Liver (tissue), 9 donors: ENCODE results near the gene KIF1A. TPM values are rescaled to one million over a fixed set of nuclear protein-coding genes. Genes with fewer than 3 reads are reported as not detected.
A peak's percentile ranks its signal among the peaks of the same experiment; 100 is the strongest.

Experiments used
- DNase-seq: peaks from one replicate; pipeline ENCODE4 v3.0.0-alpha.2; 2017; ENCODE audit warnings: low spot score
- H3K27ac ChIP-seq, 2 donors: one replicate each; pipeline ENCODE4 v1.7.0; 2013; ENCODE audit warnings: inconsistent platforms in 2 of 2, low read length in 2 of 2, control low read depth in 1 of 2, low read depth in 1 of 2, mild to moderate bottlenecking in 1 of 2
- H3K27me3 ChIP-seq, 4 donors: one replicate each; pipeline versions ENCODE4 v1.6.1 to v1.7.0; 2013; ENCODE audit warnings: low read length in 3 of 4, inconsistent platforms in 1 of 4, mild to moderate bottlenecking in 1 of 4, moderate library complexity in 1 of 4; ENCODE audit not compliant: control insufficient read depth in 4 of 4, insufficient read depth in 4 of 4
- H3K36me3 ChIP-seq, 4 donors: one replicate each; pipeline versions ENCODE4 v1.6.1 to v1.7.0; 2013; ENCODE audit warnings: low read length in 3 of 4, mild to moderate bottlenecking in 3 of 4, low read depth in 1 of 4, moderate library complexity in 1 of 4; ENCODE audit not compliant: control insufficient read depth in 4 of 4, insufficient read depth in 3 of 4
- H3K4me1 ChIP-seq, 4 donors: one replicate each; pipeline versions ENCODE4 v1.6.1 to v1.7.0; 2013; ENCODE audit warnings: low read length in 3 of 4, mild to moderate bottlenecking in 3 of 4, moderate library complexity in 1 of 4; ENCODE audit not compliant: control insufficient read depth in 4 of 4, insufficient read depth in 4 of 4
- H3K4me3 ChIP-seq, 3 donors: one replicate each; pipeline versions ENCODE4 v1.6.1 to v1.7.0; 2013; ENCODE audit warnings: low read length in 3 of 3, control low read depth in 1 of 3, low read depth in 1 of 3, mild to moderate bottlenecking in 1 of 3
- H3K9ac ChIP-seq, 2 donors: one replicate each; pipeline ENCODE4 v1.7.0; 2013; ENCODE audit warnings: low read length in 2 of 2, mild to moderate bottlenecking in 2 of 2, moderate library complexity in 2 of 2, control low read depth in 1 of 2, low read depth in 1 of 2
- H3K9me3 ChIP-seq, 4 donors: one replicate each; pipeline versions ENCODE4 v1.6.1 to v1.7.0; 2013; ENCODE audit warnings: low read length in 3 of 4; ENCODE audit not compliant: control insufficient read depth in 4 of 4
- EGR1 ChIP-seq, 2 donors: IDR thresholded peaks; 2 replicates each; pipeline ENCODE4 v1.6.1; 2016 to 2018; ENCODE audit warnings: antibody characterized with exemption in 2 of 2, low read depth in 2 of 2
- FOXA1 ChIP-seq: IDR thresholded peaks from 2 replicates; pipeline ENCODE4 v1.6.1; 2016; ENCODE audit warnings: antibody characterized with exemption
- GABPA ChIP-seq, 2 donors: IDR thresholded peaks in 1 of 2; conservative IDR thresholded peaks in 1 of 2; 2 replicates each; pipeline ENCODE4 v1.6.1; 2016; ENCODE audit warnings: antibody characterized with exemption in 2 of 2, mild to moderate bottlenecking in 1 of 2, moderate library complexity in 1 of 2
- HNF4A ChIP-seq, 2 donors: conservative IDR thresholded peaks; 2 replicates each; pipeline ENCODE4 v1.6.1; 2016; ENCODE audit warnings: antibody characterized with exemption in 2 of 2, mild to moderate bottlenecking in 2 of 2
- JUND ChIP-seq, 2 donors: IDR thresholded peaks; 2 replicates each; pipeline ENCODE4 v1.6.1; 2016; ENCODE audit warnings: antibody characterized with exemption in 2 of 2
- MAX ChIP-seq: IDR thresholded peaks from 2 replicates; pipeline ENCODE4 v1.6.1; 2016; ENCODE audit warnings: antibody characterized with exemption
- RAD21 ChIP-seq, 2 donors: IDR thresholded peaks; 2 replicates each; pipeline ENCODE4 v1.6.1; 2016; ENCODE audit warnings: antibody characterized with exemption in 2 of 2, mild to moderate bottlenecking in 2 of 2
- REST ChIP-seq: IDR thresholded peaks from 2 replicates; pipeline ENCODE4 v1.6.1; 2016; ENCODE audit warnings: antibody characterized with exemption, mild to moderate bottlenecking
- TAF1 ChIP-seq: conservative IDR thresholded peaks from 2 replicates; pipeline ENCODE4 v1.6.1; 2016; ENCODE audit warnings: antibody characterized with exemption, mild to moderate bottlenecking
- WGBS: extraction: QIAGEN DNeasy Blood & Tissue Kit; methylation state at CpG from one replicate; pipeline ENCODE4 v1.1.7; 2013; 5-methylcytosine and 5-hydroxymethylcytosine counted together
- polyA plus RNA-seq, 2 donors: library from polyadenylated mRNA; stranded (reverse) in 1 of 2; unstranded in 1 of 2; fragments of 200-250 nt in 1 of 2; fragments of >200 nt in 1 of 2; fragmentation: Nextera tagmentation in 1 of 2; extraction: Ambion mirVana in 1 of 2; gene quantifications; one replicate each; pipeline versions ENCODE4 v1.2.1 to v1.2.3, GENCODE V29; 2013 to 2015
- total RNA-seq, 2 donors: library from RNA; depleted of rRNA; stranded (reverse); fragments of >200 nt; gene quantifications; one replicate each; pipeline ENCODE4 v1.2.3, GENCODE V29; 2014
- donor health status: healthy.
- donor health status: healthy.
- donor health status: healthy.
- donor health status: healthy.
- donor health status: healthy.

Gene KIF1A
- total and polyA plus RNA-seq, 4 donors: 0.03 to 0.21 (median 0.11) TPM

GRCh38 chr2:240745962-240746361, 74.1 kb downstream of the KIF1A start:
- H3K27ac ChIP-seq: no peak overlapping the region
- no peak overlapping the region for H3K4me3 ChIP-seq
- no peaks in the 10 kb centered on the region for H3K4me1 ChIP-seq
- no peaks in the 10 kb centered on the region for H3K9me3 ChIP-seq
- TF ChIP-seq MAX: no peak
- no peak for TF ChIP-seq GABPA (IDR thresholded peaks at IDR 0.05 in 1 of 2, conservative IDR thresholded peaks at IDR 0.05 in 1 of 2)
- TF ChIP-seq EGR1 (IDR thresholded peaks at IDR 0.05; ENCODE audit: low read depth in 2 of 2): no peak
- no peak for TF ChIP-seq JUND (IDR thresholded peaks at IDR 0.05)
- no peak for TF ChIP-seq TAF1
- no peak for TF ChIP-seq RAD21 (IDR thresholded peaks at IDR 0.05)
- H3K9ac ChIP-seq: no peak overlapping the region
- 89% methylated on average over 15 of the region's 15 CpGs for WGBS
- H3K27me3 ChIP-seq: no peaks in the 10 kb centered on the region
- no peaks in the 10 kb centered on the region for H3K36me3 ChIP-seq
- no peak for DNase-seq

GRCh38 chr2:240745456-240745855, 74.6 kb downstream of the KIF1A start:
- H3K36me3 ChIP-seq: no peaks in the 10 kb centered on the region
- no peak overlapping the region for H3K9ac ChIP-seq
- TF ChIP-seq TAF1: no peak
- no peak for TF ChIP-seq GABPA (IDR thresholded peaks at IDR 0.05 in 1 of 2, conservative IDR thresholded peaks at IDR 0.05 in 1 of 2)
- no peak overlapping the region for H3K4me3 ChIP-seq
- no peaks in the 10 kb centered on the region for H3K9me3 ChIP-seq
- WGBS: 93% methylated on average over 15 of the region's 15 CpGs
- H3K4me1 ChIP-seq: no peaks in the 10 kb centered on the region
- DNase-seq: no peak
- no peak overlapping the region for H3K27ac ChIP-seq
- no peaks in the 10 kb centered on the region for H3K27me3 ChIP-seq

- TF ChIP-seq REST: no peak
- peak in 1 of 2 donors; percentile 12 for TF ChIP-seq RAD21 (IDR thresholded peaks at IDR 0.05)
- H3K9ac ChIP-seq: no peak overlapping the region
- H3K27me3 ChIP-seq: no peaks in the 10 kb centered on the region
- H3K36me3 ChIP-seq: no peaks in the 10 kb centered on the region
- no peaks in the 10 kb centered on the region for H3K9me3 ChIP-seq
- H3K4me1 ChIP-seq: no peaks in the 10 kb centered on the region
- no peak overlapping the region for H3K27ac ChIP-seq
- no peak overlapping the region for H3K4me3 ChIP-seq
- 88% methylated on average over 13 of the region's 13 CpGs for WGBS
- no peak for DNase-seq
Measured at GRCh38 chr2:240742602-240743095, 77.4 kb downstream of the KIF1A start.

GRCh38 chr2:240741091-240741490, 78.9 kb downstream of the KIF1A start:
- Histone ChIP-seq H3K9me3 (no peaks in the 10 kb centered on the region), H3K27me3 (no peaks in the 10 kb centered on the region), H3K36me3 (no peaks in the 10 kb centered on the region), H3K4me1 (no peaks in the 10 kb centered on the region), H3K9ac (no peak overlapping the region), H3K27ac (no peak overlapping the region), H3K4me3 (no peak overlapping the region)
- no peak for TF ChIP-seq TAF1
- no peak for TF ChIP-seq REST
- TF ChIP-seq FOXA1: no peak
- no peak for TF ChIP-seq MAX
- no peak for TF ChIP-seq HNF4A (conservative IDR thresholded peaks at IDR 0.05)
- no peak for TF ChIP-seq GABPA (IDR thresholded peaks at IDR 0.05 in 1 of 2, conservative IDR thresholded peaks at IDR 0.05 in 1 of 2)
- WGBS: 87% methylated on average over 18 of the region's 18 CpGs
- DNase-seq: no peak
